Pulmonary artery endothelial cell (primary cell): ENCODE data around the gene EVI5. TPM values are rescaled to one million over a fixed set of nuclear protein-coding genes. Genes with fewer than 3 reads are reported as not detected.

Source experiments
- DNase-seq: peaks from one replicate; pipeline ENCODE4 v3.0.0-alpha.2; 2011; ENCODE audit warnings: low read depth, low spot score
- total RNA-seq: library from RNA; depleted of rRNA; stranded (reverse); fragments of >200 nt; gene quantifications from 2 replicates; pipeline ENCODE4 v1.2.3, GENCODE V29; 2014

The EVI5 gene
- 63.3 and 82.3 TPM in 2 replicates for total RNA-seq

- DNase-seq: peak; percentile 92
These were observed at the start of gene EVI5 for GRCh38 chr1:92784639-92785500. Gene EVI5 (minus strand): TSS chr1:92785108. CDS start chr1:92736546, 48,562 bp downstream.

- DNase-seq: no peak
These were observed 49.7 kb upstream of the EVI5 start for GRCh38 chr1:92834617-92835016.

GRCh38 chr1:92833840-92834239 is 48.9 kb upstream of the EVI5 start:
- no peak for DNase-seq

- no peak for DNase-seq
These were observed 47.7 kb upstream of the EVI5 start for GRCh38 chr1:92832537-92833114.

GRCh38 chr1:92831762-92832536 is 47.0 kb upstream of the EVI5 start, which contains the start of gene RPL5:
Gene RPL5 (plus strand): TSS chr1:92832040. CDS start chr1:92832115, 75 bp downstream.
- DNase-seq: peak; percentile 89

GRCh38 chr1:92831368-92831761 is 46.5 kb upstream of the EVI5 start:
- no peak for DNase-seq

- DNase-seq: no peak
These were observed 41.9 kb upstream of the EVI5 start for GRCh38 chr1:92826792-92827191.

- no peak for DNase-seq
These were observed 38.0 kb upstream of the EVI5 start for GRCh38 chr1:92822879-92823278.

- DNase-seq: no peak
These were observed 35.6 kb upstream of the EVI5 start for GRCh38 chr1:92820551-92820950.

GRCh38 chr1:92820024-92820423 is 35.1 kb upstream of the EVI5 start:
- DNase-seq: no peak

- DNase-seq: no peak
These were observed 33.3 kb upstream of the EVI5 start for GRCh38 chr1:92817986-92818764.

- no peak for DNase-seq
These were observed 32.3 kb upstream of the EVI5 start for GRCh38 chr1:92817137-92817697.

GRCh38 chr1:92816732-92817131 is 31.8 kb upstream of the EVI5 start:
- no peak for DNase-seq

GRCh38 chr1:92808381-92808780 is 23.5 kb upstream of the EVI5 start:
- no peak for DNase-seq

GRCh38 chr1:92805216-92805615 is 20.3 kb upstream of the EVI5 start:
- no peak for DNase-seq

- peak; percentile 97 for DNase-seq
These were observed 19.9 kb upstream of the EVI5 start for GRCh38 chr1:92804721-92805201.

GRCh38 chr1:92803140-92803887 is 18.4 kb upstream of the EVI5 start:
- DNase-seq: no peak

- DNase-seq: no peak
These were observed 13.1 kb upstream of the EVI5 start for GRCh38 chr1:92797961-92798360.

- DNase-seq: no peak
These were observed 12.4 kb upstream of the EVI5 start for GRCh38 chr1:92797297-92797696.

- DNase-seq: no peak
These were observed 10.3 kb upstream of the EVI5 start for GRCh38 chr1:92795166-92795565.
